Neuronal stem cell (in vitro differentiated cells): ENCODE data around the gene EGLN1.

Experiments
- DNase-seq: peaks from one replicate; pipeline ENCODE4 v3.0.0-alpha.2; 2013; ENCODE audit warnings: low spot score
- H2AFZ ChIP-seq: one replicate; pipeline ENCODE4 v1.6.1; 2013; ENCODE audit warnings: mild to moderate bottlenecking, low read length, inconsistent platforms
- H2AK5ac ChIP-seq: 2 replicates; pipeline ENCODE4 v1.6.1; 2013; ENCODE audit warnings: low read depth, mild to moderate bottlenecking, inconsistent platforms, low read length, moderate library complexity, mixed read lengths
- H2BK120ac ChIP-seq: 2 replicates; pipeline ENCODE4 v1.6.1; 2013; ENCODE audit warnings: low read depth, mild to moderate bottlenecking, inconsistent platforms, low read length, moderate library complexity, mixed read lengths
- H2BK12ac ChIP-seq: one replicate; pipeline ENCODE4 v1.6.1; 2013; ENCODE audit warnings: low read length, inconsistent platforms
- H2BK15ac ChIP-seq: 2 replicates; pipeline ENCODE4 v1.6.1; 2013; ENCODE audit warnings: mild to moderate bottlenecking, low read length, inconsistent platforms, mixed read lengths
- H2BK5ac ChIP-seq: one replicate; pipeline ENCODE4 v1.6.1; 2013; ENCODE audit warnings: inconsistent platforms, mild to moderate bottlenecking, low read length, moderate library complexity
- H3K14ac ChIP-seq: one replicate; pipeline ENCODE4 v1.6.1; 2013; ENCODE audit warnings: low read length, inconsistent platforms
- H3K18ac ChIP-seq: 2 replicates; pipeline ENCODE4 v1.6.1; 2013; ENCODE audit warnings: low read length, inconsistent platforms
- H3K23ac ChIP-seq: 2 replicates; pipeline ENCODE4 v1.6.1; 2013; ENCODE audit warnings: low read depth, mild to moderate bottlenecking, mixed read lengths, low read length, inconsistent platforms; ENCODE audit not compliant: poor library complexity
- H3K27ac ChIP-seq: replicated peaks from 3 replicates; pipeline ENCODE4 v1.5.1; 2013; ENCODE audit warnings: low read length, inconsistent platforms
- H3K27me3 ChIP-seq, 3 experiments: 2 replicates each; pipeline ENCODE4 v1.6.1; 2013; ENCODE audit warnings: low read length in 3 of 3, mild to moderate bottlenecking in 2 of 3, inconsistent platforms in 1 of 3, low read depth in 1 of 3, mixed read lengths in 1 of 3, moderate library complexity in 1 of 3; ENCODE audit not compliant: control insufficient read depth in 3 of 3, insufficient read depth in 3 of 3
- H3K36me3 ChIP-seq, 2 donors: replicated peaks in 1 of 2; 2 replicates each; pipeline ENCODE4 v1.6.1; 2013; ENCODE audit warnings: low read length in 2 of 2; ENCODE audit not compliant: control insufficient read depth in 2 of 2, insufficient read depth in 2 of 2
- H3K4ac ChIP-seq: 2 replicates; pipeline ENCODE4 v1.6.1; 2013; ENCODE audit warnings: inconsistent platforms, mild to moderate bottlenecking, low read length, moderate library complexity
- H3K4me1 ChIP-seq, 2 donors: 1 replicate in 1 of 2; 2 replicates in 1 of 2; pipeline ENCODE4 v1.6.1; 2013; ENCODE audit warnings: low read length in 2 of 2, low read depth in 1 of 2; ENCODE audit not compliant: control insufficient read depth in 2 of 2, insufficient read depth in 1 of 2
- H3K4me2 ChIP-seq: one replicate; pipeline ENCODE4 v1.6.1; 2013; ENCODE audit warnings: mild to moderate bottlenecking, low read length, inconsistent platforms; ENCODE audit not compliant: insufficient read depth, poor library complexity, severe bottlenecking
- H3K4me3 ChIP-seq, 2 donors: 2 replicates each; pipeline ENCODE4 v1.5.1; 2013; ENCODE audit warnings: low read length in 2 of 2, mild to moderate bottlenecking in 2 of 2, inconsistent platforms in 1 of 2, moderate library complexity in 1 of 2
- H3K79me1 ChIP-seq: one replicate; pipeline ENCODE4 v1.6.1; 2013; ENCODE audit warnings: low read depth, mild to moderate bottlenecking, inconsistent platforms, low read length, moderate library complexity
- H3K9ac ChIP-seq: one replicate; pipeline ENCODE4 v1.6.1; 2013; ENCODE audit warnings: mild to moderate bottlenecking, low read depth, low read length, inconsistent platforms; ENCODE audit not compliant: poor library complexity
- H3K9me3 ChIP-seq, 2 donors: replicated peaks in 1 of 2; 2 replicates each; pipeline versions ENCODE3 to v1.6.1; 2013; ENCODE audit warnings: low read length in 2 of 2, mild to moderate bottlenecking in 2 of 2, inconsistent platforms in 1 of 2, low read depth in 1 of 2, mixed read lengths in 1 of 2, moderate library complexity in 1 of 2; ENCODE audit not compliant: control insufficient read depth in 2 of 2, insufficient read depth in 1 of 2
- H4K8ac ChIP-seq: one replicate; pipeline ENCODE4 v1.6.1; 2013; ENCODE audit warnings: low read depth, mild to moderate bottlenecking, inconsistent platforms, low read length, moderate library complexity
- H4K91ac ChIP-seq: one replicate; pipeline ENCODE4 v1.6.1; 2013; ENCODE audit warnings: low read length, low read depth, mild to moderate bottlenecking, inconsistent platforms; ENCODE audit not compliant: poor library complexity
- WGBS, 2 donors: extraction: QIAGEN DNeasy Blood & Tissue Kit; methylation state at CpG; one replicate each; pipeline ENCODE4 v1.1.7; 2013; ENCODE audit warnings: missing lambda C conversion rate in 2 of 2, mixed read lengths in 1 of 2; ENCODE audit not compliant: insufficient read length in 2 of 2, insufficient replicate concordance in 1 of 2; ENCODE audit errors: extremely low coverage in 2 of 2; 5-methylcytosine and 5-hydroxymethylcytosine counted together

Gene EGLN1

DNA sequence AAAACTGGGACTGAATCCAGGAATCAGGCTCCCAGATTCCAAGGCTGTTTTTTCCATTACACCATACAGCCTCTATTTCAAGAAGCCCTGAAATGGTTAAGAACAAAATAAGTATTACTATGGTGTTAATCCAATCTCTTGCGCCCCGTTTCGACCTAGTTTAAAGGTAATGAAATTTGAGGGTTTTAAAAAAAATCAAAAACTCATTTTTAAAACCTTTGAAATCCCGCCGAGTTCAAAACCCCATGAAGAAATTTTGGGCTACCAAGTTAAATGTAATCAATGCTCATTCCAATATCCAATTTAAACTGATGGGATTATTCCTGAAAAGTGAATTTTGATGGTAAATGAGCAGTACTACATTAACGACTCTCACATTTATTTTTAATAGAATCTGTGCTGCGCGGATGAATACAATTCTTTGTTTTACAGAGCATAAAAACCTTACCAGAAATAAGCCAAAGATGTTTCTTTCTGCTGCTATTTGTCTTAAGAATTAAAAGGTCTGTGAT lies 767 bp upstream of the EGLN1 start:
- WGBS, 2 donors = no CpG with 5 or more reads among the region's 8 CpGs
- Histone ChIP-seq H2AFZ (peak overlapping the region; percentile 91), H3K4me3 (peak overlapping the region; percentile 67 to 96), H2BK12ac (no peak overlapping the region), H3K23ac (no peak overlapping the region), H2BK5ac (no peak overlapping the region), H3K27me3 (peaks cover 0 to 24% (median 0%) of the 10 kb centered on the region in 3 experiments), H3K27ac (peak overlapping the region; percentile 89), H2BK120ac (no peak overlapping the region), H3K18ac (no peak overlapping the region), H3K4me2 (peak overlapping the region; percentile 99), H2BK15ac (no peak overlapping the region), H3K9ac (peak overlapping the region; percentile 85), H4K8ac (no peak overlapping the region), H3K14ac (no peak overlapping the region), H2AK5ac (no peak overlapping the region), H3K4me1 (peaks cover 1 to 12% of the 10 kb centered on the region in 2 donors), H3K36me3 (no peaks in the 10 kb centered on the region), H4K91ac (no peak overlapping the region), H3K79me1 (no peaks in the 10 kb centered on the region), H3K4ac (no peak overlapping the region), H3K9me3 (no peaks in the 10 kb centered on the region)
- DNase-seq = no peak

DNA sequence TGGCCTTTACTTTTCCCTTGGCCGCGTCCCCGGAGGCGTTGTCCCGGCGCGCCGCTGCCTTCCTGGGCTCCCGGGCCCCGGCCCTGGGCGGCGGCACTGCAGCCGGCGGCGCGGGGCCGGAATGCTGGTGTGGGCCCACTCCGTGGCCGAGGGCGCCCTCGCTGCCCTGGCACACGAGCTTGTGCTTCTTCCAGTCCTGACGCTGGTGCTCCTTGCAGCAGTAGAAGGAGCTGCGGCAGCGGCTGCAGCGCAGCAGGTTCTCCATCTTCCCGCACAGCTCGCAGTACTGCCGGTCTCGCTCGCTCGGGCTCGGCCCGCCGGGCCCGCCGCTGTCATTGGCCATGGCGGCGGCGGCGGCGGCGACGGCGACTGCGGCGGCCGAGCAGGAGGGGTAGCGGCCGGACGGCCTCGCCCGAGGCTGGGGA lies 529 bp downstream of the EGLN1 start:
- Histone ChIP-seq H3K4me1 (peaks cover 1 to 18% of the 10 kb centered on the region in 2 donors), H3K27ac (no peak overlapping the region), H2AFZ (peak overlapping the region; percentile 83), H4K91ac (no peak overlapping the region), H3K23ac (peak overlapping the region; percentile 82), H3K4me2 (peak overlapping the region; percentile 99), H3K18ac (peak overlapping the region; percentile 93), H3K14ac (peak overlapping the region; percentile 58), H2BK120ac (no peak overlapping the region), H2BK12ac (no peak overlapping the region), H2BK15ac (peak overlapping the region; percentile 88), H3K9me3 (no peaks in the 10 kb centered on the region), H3K9ac (peak overlapping the region; percentile 87), H4K8ac (no peak overlapping the region), H3K4ac (no peak overlapping the region), H3K36me3 (peaks cover 0 to 9% of the 10 kb centered on the region in 2 donors), H3K27me3 (peaks cover 0 to 24% (median 0%) of the 10 kb centered on the region in 3 experiments), H2AK5ac (no peak overlapping the region), H3K79me1 (no peaks in the 10 kb centered on the region), H2BK5ac (peak overlapping the region; percentile 93), H3K4me3 (peak overlapping the region; percentile 67 to 82)
- DNase-seq = peak; percentile 38
- WGBS, 2 donors = no CpG with 5 or more reads among the region's 53 CpGs

DNA sequence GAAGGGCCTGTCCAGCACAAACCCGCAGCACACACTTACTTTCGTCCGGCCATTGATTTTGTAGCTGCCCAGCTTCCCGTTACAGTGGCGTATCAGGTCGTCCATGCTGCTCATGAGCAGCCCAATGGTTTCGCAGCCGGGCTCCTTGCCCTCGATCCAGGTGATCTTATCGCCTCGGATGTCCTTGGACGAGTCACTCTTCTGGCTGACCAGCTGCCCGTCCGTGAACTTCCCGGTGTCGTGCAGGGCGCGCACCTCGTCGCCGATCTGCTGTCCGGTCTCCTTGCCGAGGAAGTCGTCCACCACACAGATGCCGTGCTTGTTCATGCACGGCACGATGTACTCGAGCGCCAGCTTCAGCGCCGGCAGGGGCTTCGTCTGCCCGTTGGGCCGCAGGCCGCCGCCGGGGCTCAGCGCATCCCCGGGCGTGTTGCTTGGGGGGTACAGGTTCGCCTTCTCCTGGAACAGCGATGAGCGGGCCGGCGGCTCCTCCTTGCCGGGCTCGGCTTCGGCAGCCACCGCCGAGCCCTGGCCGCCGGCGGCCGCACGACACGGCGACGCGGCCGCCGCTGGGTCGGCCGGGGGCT lies 1.0 kb downstream of the EGLN1 start:
- Histone ChIP-seq H3K27ac (no peak overlapping the region), H3K4me1 (peaks cover 1 to 18% of the 10 kb centered on the region in 2 donors), H3K14ac (peak overlapping the region; percentile 96), H2BK15ac (no peak overlapping the region), H3K4ac (no peak overlapping the region), H3K4me2 (peak overlapping the region; percentile 99), H3K4me3 (peak overlapping the region; percentile 67 to 82), H4K91ac (no peak overlapping the region), H2BK12ac (no peak overlapping the region), H3K9me3 (no peaks in the 10 kb centered on the region), H2AFZ (peak overlapping the region; percentile 83), H2AK5ac (no peak overlapping the region), H2BK120ac (no peak overlapping the region), H4K8ac (no peak overlapping the region), H3K79me1 (no peaks in the 10 kb centered on the region), H3K18ac (peak overlapping the region; percentile 89), H3K9ac (peak overlapping the region; percentile 92), H3K23ac (peak overlapping the region; percentile 98), H2BK5ac (no peak overlapping the region), H3K36me3 (peaks cover 0 to 11% of the 10 kb centered on the region in 2 donors), H3K27me3 (peaks cover 0 to 24% (median 0%) of the 10 kb centered on the region in 3 experiments)
- no CpG with 5 or more reads among the region's 63 CpGs for WGBS, 2 donors
- peak; percentile 48 for DNase-seq

DNA sequence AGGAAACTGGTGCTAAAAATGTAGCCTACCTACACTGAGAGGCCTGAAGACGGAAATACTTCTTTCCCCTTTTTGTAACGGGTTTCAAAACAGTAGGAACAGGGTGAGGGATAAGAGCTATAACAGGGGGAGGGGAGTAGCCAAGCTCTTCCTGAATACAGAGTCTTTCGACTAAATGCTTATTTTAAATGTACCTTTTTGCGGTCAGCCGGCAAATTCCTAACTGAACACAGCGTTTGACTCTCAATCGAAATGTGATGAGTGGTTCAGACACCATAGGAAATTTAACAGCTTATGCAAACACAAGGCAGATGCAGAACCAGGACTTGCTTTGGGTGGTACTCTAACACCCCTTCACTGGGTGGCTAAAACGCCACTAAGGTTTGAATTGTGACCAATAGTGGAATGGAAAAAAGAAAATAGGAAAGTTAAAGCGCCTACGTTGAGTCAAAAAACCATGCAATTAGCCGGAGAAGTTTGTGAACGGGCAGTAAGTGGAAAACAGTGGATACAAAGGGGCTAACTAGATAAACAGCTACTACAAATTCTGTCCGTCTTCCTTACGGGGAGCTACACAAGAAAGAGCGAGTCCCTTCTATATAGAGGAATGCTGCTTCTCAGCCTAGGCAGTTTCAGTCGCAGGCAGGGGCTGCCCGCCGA lies 1.7 kb downstream of the EGLN1 start:
- no peaks in the 10 kb centered on the region for H3K9me3 ChIP-seq
- no peaks in the 10 kb centered on the region for H3K79me1 ChIP-seq
- H3K27ac ChIP-seq = no peak overlapping the region
- peak overlapping the region; percentile 96 for H3K14ac ChIP-seq
- peaks cover 0 to 11% of the 10 kb centered on the region in 2 donors for H3K36me3 ChIP-seq
- H3K4ac ChIP-seq = no peak overlapping the region
- H3K9ac ChIP-seq = peak overlapping the region; percentile 92
- H2AK5ac ChIP-seq = no peak overlapping the region
- H3K27me3 ChIP-seq = peaks cover 0 to 24% (median 0%) of the 10 kb centered on the region in 3 experiments
- H2BK120ac ChIP-seq = no peak overlapping the region
- H4K8ac ChIP-seq = no peak overlapping the region
- H2BK15ac ChIP-seq = no peak overlapping the region
- no peak overlapping the region for H3K23ac ChIP-seq
- H2BK12ac ChIP-seq = no peak overlapping the region
- WGBS, 2 donors = no CpG with 5 or more reads among the region's 18 CpGs
- H3K4me2 ChIP-seq = peak overlapping the region; percentile 99
- H3K4me3 ChIP-seq = peak overlapping the region; percentile 67 to 82
- H3K4me1 ChIP-seq = peaks cover 1 to 18% of the 10 kb centered on the region in 2 donors
- H3K18ac ChIP-seq = no peak overlapping the region
- no peak overlapping the region for H2BK5ac ChIP-seq
- DNase-seq = peak; percentile 14
- no peak overlapping the region for H4K91ac ChIP-seq
- peak overlapping the region; percentile 83 for H2AFZ ChIP-seq
